Measurements from ENCODE around the gene PCDHGB4.
"Not testable (repeated sequence)": the region's sequence is repeated elsewhere in the genome, so short reads cannot be mapped to it uniquely, and the experiment has no call there.

PCDHGB4 gene

DNA sequence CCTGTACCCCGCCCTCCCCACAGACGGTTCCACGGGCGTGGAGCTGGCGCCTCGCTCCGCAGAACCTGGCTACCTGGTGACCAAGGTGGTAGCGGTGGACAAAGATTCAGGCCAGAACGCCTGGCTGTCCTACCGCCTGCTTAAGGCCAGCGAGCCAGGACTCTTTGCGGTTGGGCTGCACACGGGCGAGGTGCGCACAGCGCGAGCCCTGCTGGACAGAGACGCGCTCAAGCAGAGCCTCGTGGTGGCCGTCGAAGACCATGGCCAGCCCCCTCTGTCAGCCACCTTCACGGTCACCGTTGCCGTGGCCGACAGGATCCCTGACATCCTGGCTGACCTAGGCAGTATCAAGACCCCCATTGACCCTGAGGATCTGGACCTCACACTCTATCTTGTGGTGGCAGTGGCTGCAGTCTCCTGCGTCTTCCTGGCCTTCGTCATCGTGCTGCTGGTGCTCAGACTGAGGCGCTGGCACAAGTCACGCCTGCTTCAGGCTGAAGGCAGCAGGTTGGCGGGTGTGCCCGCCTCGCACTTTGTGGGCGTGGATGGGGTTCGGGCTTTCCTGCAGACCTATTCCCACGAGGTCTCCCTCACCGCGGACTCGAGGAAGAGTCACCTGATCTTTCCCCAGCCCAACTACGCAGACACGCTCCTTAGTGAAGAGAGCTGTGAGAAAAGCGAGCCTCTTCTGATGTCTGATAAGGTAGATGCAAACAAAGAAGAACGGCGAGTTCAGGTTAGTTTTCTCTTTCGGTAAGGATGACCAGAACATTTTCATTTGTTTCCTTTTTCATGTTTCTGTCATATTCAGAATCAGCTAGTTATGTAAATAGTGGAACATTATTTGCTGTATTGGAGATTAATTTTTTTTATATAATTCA, 21.2 kb upstream of the PCDHGB4 start:
- no peak for FAIRE-seq
- no peak for DNase-seq (ENCODE audit: low spot score)

DNA sequence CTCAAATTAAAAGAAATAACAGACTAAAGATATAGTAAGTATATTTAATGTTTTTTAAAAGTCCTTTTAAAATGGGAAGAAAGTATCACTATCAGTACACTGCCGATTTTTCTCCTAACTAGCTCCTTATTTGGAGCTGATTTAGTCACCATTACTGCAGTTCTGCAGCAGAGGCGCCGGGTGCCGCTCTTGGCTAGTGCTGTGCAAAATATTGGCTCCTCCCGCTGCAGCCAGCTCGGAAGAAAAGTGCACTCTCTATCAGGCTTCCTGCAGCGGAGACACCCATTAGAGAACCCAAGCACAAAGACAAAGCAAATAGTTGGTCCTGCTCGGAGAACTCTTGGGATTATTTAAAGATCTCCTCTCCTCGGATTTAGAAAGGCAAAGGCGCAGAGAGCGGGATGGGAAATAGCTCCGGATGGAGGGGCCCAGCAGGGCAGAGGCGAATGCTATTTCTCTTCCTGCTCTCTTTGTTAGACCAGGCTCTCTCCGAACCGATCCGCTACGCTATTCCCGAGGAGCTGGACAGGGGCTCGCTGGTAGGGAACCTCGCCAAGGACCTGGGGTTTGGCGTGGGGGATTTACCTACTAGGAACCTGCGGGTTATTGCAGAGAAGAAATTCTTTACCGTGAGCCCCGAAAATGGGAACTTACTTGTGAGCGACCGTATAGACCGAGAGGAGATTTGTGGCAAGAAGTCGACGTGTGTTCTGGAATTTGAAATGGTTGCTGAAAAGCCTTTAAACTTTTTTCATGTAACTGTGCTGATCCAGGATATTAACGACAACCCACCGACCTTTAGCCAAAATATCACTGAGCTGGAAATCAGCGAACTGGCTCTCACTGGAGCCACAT, 17.3 kb upstream of the PCDHGB4 start, which contains the start of gene PCDHGB3:
PCDHGB3 (plus strand) TSS at position 249 of the 855 bp plus-strand sequence; CDS start at position 402, 153 bp downstream.
- DNase-seq (ENCODE audit: low spot score), result no peak
- FAIRE-seq, result no peak

DNA sequence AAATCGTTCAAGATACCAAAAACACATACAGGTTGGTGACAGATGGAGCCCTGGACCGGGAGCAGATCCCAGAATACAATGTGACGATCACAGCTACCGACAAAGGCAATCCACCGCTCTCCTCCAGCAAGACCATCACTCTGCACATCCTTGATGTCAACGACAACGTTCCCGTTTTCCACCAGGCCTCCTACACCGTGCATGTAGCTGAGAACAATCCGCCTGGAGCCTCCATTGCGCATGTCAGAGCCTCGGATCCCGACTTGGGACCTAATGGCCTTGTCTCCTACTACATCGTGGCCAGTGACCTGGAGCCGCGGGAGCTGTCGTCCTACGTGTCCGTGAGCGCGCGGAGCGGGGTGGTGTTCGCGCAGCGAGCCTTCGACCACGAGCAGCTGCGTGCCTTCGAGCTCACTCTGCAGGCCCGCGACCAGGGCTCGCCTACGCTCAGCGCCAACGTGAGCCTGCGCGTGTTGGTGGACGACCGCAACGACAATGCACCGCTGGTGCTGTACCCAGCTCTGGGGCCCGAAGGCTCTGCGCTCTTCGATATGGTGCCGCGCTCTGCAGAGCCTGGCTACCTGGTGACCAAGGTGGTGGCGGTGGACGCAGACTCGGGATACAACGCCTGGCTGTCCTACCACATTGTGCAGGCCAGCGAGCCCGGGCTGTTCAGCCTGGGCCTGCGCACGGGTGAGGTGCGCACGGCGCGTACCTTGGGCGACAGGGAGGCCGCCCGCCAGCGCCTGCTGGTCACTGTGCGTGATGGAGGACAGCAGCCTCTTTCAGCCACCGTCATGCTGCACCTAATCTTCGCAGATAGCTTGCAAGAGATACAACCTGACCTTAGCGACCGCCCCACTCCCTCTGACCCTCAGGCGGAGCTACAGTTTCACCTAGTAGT, 15.7 kb upstream of the PCDHGB4 start:
- FAIRE-seq (no peak), DNase-seq (ENCODE audit: low spot score) (no peak)

DNA sequence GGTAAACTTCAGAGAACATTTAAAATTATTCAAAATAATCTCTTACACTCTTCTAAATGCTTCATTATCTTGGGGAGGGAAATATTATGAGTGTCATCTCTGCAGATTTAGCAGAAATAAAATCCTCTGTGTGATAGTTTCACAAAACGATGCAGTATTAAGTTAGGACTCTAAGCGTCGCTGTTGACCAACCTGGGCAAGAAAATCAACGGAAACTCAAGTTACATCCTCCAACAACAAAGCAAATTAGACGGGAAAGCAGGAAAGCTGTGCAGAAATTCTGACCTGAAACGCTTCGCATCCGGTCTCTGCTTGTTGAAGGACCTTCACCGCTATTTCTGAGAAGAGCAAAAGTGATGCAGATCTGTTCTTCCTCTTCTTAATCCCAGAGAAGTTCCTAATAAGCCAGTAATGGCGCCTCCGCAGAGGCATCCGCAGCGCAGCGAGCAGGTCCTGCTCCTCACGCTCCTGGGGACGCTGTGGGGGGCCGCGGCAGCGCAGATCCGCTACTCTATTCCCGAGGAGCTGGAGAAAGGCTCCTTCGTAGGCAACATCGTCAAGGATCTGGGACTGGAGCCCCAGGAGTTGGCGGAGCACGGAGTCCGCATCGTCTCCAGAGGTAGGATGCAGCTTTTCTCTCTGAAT, 13.7 kb upstream of the PCDHGB4 start, which contains the start of gene PCDHGA6:
PCDHGA6 (plus strand) TSS at position 219 of the 645 bp plus-strand sequence; CDS start at position 412, 193 bp downstream.
- DNase-seq (ENCODE audit: low spot score) (no peak), FAIRE-seq (no peak)

DNA sequence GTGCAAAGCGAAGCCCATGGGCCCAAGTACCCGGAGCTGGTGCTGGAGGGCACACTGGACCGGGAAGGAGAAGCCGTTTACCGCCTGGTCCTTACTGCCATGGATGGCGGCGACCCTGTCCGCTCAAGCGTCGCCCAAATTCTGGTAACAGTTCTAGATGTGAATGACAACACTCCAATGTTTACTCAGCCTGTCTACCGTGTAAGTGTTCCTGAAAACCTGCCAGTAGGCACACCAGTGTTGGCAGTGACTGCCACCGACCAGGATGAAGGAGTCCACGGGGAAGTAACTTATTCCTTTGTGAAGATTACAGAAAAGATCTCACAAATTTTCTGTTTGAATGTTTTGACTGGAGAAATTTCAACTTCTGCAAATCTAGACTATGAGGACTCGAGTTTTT, 12.9 kb upstream of the PCDHGB4 start:
- FAIRE-seq (no peak), DNase-seq (ENCODE audit: low spot score) (no peak)

DNA sequence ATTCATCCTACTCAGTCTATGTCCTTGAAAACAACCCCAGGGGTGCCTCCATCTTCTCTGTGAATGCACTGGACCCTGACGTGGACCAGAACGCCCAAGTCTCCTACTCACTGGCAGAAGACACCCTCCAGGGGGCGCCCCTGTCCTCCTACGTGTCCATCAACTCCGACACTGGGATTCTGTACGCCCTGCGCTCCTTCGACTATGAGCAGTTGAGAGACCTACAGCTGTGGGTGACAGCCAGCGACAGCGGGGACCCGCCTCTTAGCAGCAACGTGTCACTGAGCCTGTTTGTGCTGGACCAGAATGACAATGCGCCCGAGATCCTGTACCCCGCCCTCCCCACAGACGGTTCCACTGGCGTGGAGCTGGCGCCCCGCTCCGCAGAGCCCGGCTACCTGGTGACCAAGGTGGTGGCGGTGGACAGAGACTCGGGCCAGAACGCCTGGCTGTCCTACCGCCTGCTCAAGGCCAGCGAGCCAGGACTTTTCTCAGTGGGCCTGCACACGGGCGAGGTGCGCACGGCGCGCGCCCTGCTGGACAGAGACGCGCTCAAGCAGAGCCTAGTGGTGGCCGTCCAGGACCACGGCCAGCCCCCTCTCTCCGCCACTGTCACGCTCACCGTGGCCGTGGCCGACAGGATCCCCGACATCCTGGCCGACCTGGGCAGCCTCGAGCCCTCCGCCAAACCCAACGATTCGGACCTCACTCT, 11.9 kb upstream of the PCDHGB4 start:
- not testable (repeated sequence) for FAIRE-seq; DNase-seq (ENCODE audit: low spot score)

DNA sequence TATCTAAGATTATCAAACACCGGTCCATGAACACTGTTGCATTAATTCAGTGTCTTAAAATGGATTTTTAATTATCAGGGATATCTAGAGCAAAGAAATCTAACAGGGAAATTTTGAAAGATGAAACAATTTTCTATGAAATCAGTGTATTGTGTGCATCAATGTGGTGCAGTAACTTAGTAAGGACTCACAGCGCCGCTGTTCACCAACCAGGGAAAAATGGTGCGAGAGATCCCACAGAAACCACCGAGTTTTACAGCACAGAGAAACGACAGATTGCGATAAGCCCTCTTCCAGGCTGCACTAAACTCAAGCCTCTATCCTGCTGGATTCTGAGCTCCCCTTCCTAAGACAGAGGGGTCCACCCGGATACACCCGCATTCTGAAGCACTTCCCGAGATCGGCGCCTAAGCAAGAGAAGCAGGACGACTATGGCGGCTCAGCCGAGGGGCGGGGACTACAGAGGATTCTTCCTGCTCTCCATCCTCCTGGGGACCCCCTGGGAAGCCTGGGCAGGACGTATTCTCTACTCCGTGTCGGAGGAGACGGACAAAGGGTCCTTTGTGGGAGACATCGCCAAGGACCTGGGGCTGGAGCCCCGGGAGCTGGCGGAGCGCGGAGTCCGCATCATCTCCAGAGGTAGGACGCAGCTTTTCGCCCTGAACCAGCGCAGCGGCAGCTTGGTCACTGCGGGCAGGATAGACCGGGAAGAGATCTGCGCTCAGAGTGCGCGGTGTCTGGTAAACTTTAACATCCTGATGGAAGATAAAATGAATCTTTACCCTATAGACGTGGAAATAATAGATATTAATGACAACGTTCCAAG, 4.8 kb upstream of the PCDHGB4 start, which contains the start of gene PCDHGA7:
PCDHGA7 (plus strand) TSS at position 274 of the 826 bp plus-strand sequence; CDS start at position 432, 158 bp downstream.
- no peak for DNase-seq (ENCODE audit: low spot score)
- FAIRE-seq, result no peak

DNA sequence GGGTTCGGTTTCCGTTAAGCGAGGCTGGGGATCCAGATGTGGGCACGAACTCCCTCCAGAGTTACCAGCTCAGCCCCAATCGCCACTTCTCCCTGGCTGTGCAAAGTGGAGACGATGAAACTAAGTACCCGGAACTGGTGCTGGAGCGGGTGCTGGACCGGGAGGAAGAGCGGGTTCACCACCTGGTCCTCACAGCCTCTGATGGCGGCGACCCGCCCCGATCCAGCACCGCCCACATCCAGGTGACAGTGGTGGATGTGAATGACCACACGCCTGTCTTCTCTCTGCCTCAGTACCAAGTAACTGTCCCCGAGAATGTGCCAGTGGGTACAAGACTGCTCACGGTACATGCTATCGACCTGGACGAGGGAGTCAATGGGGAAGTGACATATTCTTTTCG, 4.2 kb upstream of the PCDHGB4 start:
- FAIRE-seq (no peak), DNase-seq (ENCODE audit: low spot score) (no peak)

DNA sequence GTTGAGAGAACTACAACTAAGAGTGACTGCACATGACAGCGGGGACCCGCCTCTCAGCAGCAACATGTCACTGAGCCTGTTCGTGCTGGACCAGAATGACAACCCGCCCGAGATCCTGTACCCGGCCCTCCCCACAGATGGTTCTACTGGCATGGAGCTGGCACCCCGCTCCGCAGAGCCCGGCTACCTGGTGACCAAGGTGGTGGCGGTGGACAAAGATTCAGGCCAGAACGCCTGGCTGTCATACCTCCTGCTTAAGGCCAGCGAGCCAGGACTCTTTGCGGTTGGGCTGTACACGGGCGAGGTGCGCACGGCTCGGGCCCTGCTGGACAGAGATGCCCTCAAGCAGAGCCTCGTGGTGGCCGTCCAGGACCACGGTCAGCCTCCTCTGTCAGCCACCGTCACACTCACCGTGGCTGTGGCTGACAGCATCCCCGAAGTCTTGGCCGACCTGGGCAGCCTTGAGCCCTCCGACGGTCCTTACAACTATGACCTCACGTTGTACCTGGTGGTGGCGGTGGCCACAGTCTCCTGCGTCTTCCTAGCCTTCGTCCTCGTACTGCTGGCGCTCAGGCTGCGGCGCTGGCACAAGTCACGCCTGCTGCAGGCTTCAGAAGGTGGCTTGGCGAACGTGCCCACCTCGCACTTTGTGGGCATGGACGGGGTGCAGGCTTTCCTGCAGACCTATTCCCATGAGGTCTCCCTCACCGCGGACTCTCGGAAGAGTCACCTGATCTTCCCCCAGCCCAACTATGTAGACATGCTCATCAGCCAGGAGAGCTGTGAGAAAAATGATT, 2.8 kb upstream of the PCDHGB4 start:
- no peak for FAIRE-seq
- no peak for DNase-seq (ENCODE audit: low spot score)

DNA sequence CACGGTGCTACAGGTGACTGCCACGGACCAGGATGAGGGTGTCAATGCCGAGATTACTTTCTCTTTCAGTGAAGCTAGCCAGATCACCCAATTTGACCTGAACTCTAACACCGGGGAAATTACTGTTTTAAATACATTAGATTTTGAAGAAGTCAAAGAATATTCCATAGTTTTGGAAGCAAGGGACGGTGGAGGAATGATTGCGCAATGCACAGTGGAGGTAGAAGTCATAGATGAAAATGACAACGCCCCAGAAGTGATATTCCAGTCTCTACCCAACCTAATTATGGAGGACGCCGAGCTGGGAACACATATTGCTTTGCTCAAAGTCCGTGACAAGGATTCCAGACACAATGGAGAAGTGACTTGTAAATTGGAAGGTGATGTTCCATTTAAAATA, 1.2 kb downstream of the PCDHGB4 start:
- no peak for DNase-seq (ENCODE audit: low spot score)
- no peak for FAIRE-seq

DNA sequence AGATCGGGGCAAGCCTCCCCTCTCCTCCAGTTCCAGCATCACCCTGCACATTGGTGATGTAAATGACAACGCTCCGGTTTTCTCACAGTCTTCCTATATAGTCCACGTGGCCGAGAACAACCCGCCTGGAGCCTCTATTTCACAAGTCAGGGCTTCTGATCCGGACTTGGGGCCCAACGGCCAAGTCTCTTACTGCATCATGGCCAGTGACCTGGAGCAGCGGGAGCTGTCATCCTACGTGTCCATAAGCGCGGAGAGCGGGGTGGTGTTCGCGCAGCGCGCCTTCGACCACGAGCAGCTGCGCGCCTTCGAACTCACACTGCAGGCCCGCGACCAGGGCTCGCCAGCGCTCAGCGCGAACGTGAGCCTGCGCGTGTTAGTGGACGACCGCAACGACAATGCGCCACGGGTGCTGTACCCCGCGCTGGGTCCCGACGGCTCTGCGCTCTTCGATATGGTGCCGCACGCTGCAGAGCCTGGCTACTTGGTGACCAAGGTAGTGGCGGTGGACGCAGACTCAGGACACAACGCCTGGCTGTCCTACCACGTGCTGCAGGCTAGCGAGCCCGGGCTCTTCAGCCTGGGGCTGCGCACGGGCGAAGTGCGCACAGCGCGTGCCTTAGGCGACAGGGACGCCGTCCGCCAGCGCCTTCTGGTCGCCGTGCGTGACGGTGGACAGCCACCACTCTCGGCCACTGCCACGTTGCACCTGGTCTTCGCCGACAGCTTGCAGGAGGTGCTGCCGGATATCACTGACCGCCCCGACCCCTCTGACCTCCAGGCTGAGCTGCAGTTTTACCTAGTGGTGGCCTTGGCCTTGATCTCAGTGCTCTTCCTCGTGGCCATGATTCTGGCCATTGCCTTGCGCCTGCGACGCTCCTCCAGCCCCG, 1.9 kb downstream of the PCDHGB4 start:
- DNase-seq (ENCODE audit: low spot score) (no peak), FAIRE-seq (no peak)

DNA sequence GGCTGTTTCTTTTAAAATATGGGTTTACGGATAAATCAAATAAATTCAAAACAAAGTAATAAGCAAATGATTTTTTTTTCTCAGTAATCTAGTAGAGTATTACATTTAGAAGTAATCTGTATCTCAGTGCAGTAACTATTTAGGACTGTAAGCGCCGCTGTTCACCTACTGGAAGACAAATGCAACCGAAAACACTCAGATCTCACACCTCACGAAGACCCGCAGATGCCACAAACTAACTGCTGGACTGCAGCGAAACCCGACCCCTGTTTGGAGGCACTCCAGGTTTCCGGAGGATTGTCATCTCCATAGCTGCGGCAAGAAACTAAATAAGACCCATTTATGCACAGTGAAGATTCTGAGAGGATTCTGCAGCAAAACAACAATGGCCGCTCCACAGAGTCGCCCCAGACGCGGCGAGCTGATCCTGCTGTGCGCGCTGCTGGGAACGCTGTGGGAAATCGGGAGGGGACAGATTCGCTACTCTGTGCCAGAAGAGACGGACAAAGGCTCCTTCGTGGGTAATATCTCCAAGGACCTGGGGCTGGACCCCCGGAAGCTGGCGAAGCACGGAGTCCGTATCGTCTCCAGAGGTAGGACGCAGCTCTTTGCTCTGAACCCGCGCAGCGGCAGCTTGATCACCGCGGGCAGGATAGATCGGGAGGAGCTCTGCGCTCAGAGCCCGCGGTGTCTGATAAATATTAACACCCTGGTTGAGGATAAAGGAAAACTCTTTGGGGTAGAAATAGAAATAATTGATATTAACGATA, 5.1 kb downstream of the PCDHGB4 start, which contains the start of gene PCDHGA8:
PCDHGA8 (plus strand) TSS at position 205 of the 770 bp plus-strand sequence; CDS start at position 386, 181 bp downstream.
- DNase-seq (ENCODE audit: low spot score) (no peak), FAIRE-seq (no peak)

DNA sequence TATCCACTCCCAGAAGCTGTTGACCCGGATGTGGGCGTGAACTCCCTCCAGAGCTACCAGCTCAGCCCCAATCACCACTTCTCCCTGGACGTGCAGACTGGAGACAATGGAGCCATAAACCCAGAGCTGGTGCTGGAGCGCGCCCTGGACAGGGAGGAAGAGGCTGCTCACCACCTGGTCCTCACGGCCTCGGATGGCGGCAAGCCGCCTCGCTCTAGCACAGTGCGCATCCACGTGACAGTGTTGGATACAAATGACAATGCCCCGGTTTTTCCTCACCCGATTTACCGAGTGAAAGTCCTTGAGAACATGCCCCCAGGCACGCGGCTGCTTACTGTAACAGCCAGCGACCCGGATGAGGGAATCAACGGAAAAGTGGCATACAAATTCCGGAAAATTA, 5.8 kb downstream of the PCDHGB4 start:
- FAIRE-seq, result no peak
- no peak for DNase-seq (ENCODE audit: low spot score)

DNA sequence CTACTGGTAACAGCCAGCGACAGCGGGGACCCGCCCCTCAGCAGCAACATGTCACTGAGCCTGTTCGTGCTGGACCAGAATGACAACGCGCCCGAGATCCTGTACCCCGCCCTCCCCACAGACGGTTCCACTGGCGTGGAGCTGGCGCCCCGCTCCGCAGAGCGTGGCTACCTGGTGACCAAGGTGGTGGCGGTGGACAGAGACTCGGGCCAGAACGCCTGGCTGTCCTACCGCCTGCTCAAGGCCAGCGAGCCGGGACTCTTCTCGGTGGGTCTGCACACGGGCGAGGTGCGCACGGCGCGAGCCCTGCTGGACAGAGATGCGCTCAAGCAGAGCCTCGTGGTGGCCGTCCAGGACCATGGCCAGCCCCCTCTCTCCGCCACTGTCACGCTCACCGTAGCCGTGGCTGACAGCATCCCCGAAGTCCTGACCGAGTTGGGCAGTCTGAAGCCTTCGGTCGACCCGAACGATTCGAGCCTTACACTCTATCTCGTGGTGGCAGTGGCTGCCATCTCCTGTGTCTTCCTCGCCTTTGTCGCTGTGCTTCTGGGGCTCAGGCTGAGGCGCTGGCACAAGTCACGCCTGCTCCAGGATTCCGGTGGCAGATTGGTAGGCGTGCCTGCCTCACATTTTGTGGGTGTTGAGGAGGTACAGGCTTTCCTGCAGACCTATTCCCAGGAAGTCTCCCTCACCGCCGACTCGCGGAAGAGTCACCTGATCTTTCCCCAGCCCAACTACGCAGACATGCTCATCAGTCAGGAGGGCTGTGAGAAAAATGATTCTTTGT, 7.1 kb downstream of the PCDHGB4 start:
- not testable (repeated sequence) for DNase-seq (ENCODE audit: low spot score); FAIRE-seq
